ENCODE results near the gene MIOX. TPM values are rescaled to one million over a fixed set of nuclear protein-coding genes. Genes with fewer than 3 reads are reported as not detected.

Gene MIOX
- total RNA-seq, 1 donor from 2014 or later: 0.99 TPM

GRCh38 chr22:50476868-50477267, 9.8 kb upstream of the MIOX start:
- H3K36me3 Mint-ChIP-seq (ENCODE audit: low read depth): no peaks in the 10 kb centered on the region
- DNase-seq (ENCODE audit: low spot score): no peak
- no peak for TF ChIP-seq CTCF (IDR thresholded peaks at IDR 0.05)
- H3K27me3 Mint-ChIP-seq (ENCODE audit: low read depth): no peaks in the 10 kb centered on the region
- H3K4me3 Mint-ChIP-seq (ENCODE audit: unreplicated experiment): no peak overlapping the region
- H3K27ac Mint-ChIP-seq (ENCODE audit: unreplicated experiment): no peak overlapping the region
- peaks cover 26% of the 10 kb centered on the region for H3K4me1 Mint-ChIP-seq (ENCODE audit: low read depth)
- H3K9me3 Mint-ChIP-seq (ENCODE audit: low read depth): no peaks in the 10 kb centered on the region

- Mint-ChIP-seq H3K36me3 (ENCODE audit: low read depth) (no peaks in the 10 kb centered on the region), H3K9me3 (ENCODE audit: low read depth) (no peaks in the 10 kb centered on the region), H3K4me1 (ENCODE audit: low read depth) (peaks cover 20% of the 10 kb centered on the region), H3K4me3 (ENCODE audit: unreplicated experiment) (no peak overlapping the region), H3K27me3 (ENCODE audit: low read depth) (no peaks in the 10 kb centered on the region), H3K27ac (ENCODE audit: unreplicated experiment) (no peak overlapping the region)
- no peak for DNase-seq (ENCODE audit: low spot score)
- TF ChIP-seq CTCF (IDR thresholded peaks at IDR 0.05): no peak
Measured at GRCh38 chr22:50477923-50478322, 8.7 kb upstream of the MIOX start.

DNA sequence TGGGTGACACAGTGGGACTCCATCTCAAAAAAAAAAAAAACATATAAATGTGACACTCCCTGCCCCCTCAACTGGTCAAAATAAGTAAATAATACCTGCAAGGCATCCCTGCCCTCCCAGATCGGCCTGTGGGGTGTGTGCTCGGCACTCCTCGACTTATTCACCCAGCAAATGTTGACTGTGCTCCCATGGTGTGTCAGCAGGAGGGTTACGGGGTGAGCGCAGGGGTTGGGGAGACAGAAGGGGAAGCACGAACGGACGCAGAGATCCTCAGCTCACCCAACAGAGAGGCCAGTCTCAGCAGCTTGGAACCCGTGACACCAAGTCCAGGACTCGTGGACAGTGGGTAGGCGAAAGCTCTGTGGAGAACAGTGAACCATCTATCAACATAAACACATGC, 6.9 kb upstream of the MIOX start:
- Mint-ChIP-seq H3K9me3 (ENCODE audit: low read depth) (no peaks in the 10 kb centered on the region), H3K36me3 (ENCODE audit: low read depth) (peaks cover 2% of the 10 kb centered on the region), H3K4me3 (ENCODE audit: unreplicated experiment) (no peak overlapping the region), H3K27ac (ENCODE audit: unreplicated experiment) (no peak overlapping the region), H3K27me3 (ENCODE audit: low read depth) (no peaks in the 10 kb centered on the region), H3K4me1 (ENCODE audit: low read depth) (peaks cover 16% of the 10 kb centered on the region)
- no peak for DNase-seq (ENCODE audit: low spot score)
- TF ChIP-seq CTCF (IDR thresholded peaks at IDR 0.05): no peak

- H3K9me3 Mint-ChIP-seq (ENCODE audit: low read depth): no peaks in the 10 kb centered on the region
- H3K27me3 Mint-ChIP-seq (ENCODE audit: low read depth): no peaks in the 10 kb centered on the region
- DNase-seq (ENCODE audit: low spot score): no peak
- H3K27ac Mint-ChIP-seq (ENCODE audit: unreplicated experiment): no peak overlapping the region
- peaks cover 20% of the 10 kb centered on the region for H3K4me1 Mint-ChIP-seq (ENCODE audit: low read depth)
- peak overlapping the region; percentile 67 for H3K4me3 Mint-ChIP-seq (ENCODE audit: unreplicated experiment)
- peaks cover 2% of the 10 kb centered on the region for H3K36me3 Mint-ChIP-seq (ENCODE audit: low read depth)
- no peak for TF ChIP-seq CTCF (IDR thresholded peaks at IDR 0.05)
Measured at GRCh38 chr22:50481045-50481439, 5.6 kb upstream of the MIOX start.

DNA sequence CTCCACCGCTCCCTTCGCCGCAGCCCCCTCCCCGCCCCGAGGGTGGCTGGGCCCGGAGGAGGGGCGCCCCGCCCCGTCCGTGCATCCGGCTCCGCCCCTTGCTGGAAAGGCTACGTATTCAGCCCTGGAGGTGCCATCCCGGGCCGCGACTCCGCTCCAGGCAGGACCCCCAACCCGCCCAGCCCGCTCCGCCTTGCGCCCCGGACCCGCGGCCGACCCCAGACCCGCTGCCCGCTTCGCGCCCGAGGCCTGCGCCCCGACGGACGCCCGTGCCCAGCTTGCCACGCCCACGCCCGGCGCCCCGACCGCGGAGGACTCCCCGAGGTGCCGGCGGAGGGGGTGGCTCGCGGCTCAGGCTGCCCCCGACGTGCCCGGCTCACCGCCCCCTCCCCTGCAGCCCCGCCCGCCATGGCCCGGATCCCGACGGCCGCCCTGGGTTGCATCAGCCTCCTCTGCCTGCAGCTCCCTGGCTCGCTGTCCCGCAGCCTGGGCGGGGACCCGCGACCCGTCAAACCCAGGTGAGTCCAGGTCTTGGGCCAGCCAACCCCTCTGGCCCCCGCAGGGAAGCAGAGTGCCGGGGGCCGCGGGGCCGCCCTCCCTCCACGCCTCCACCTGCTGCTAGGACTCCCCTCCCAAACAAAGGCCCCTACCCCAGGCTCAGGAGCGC, 5.1 kb upstream of the MIOX start, which contains the start of gene ADM2:
TSS of gene ADM2 (plus strand) at position 104 of the 667 bp plus-strand sequence. CDS start at position 409, 305 bp downstream.
- Mint-ChIP-seq H3K27ac (ENCODE audit: unreplicated experiment) (peak within 1 kb of the TSS; percentile 49), H3K27me3 (ENCODE audit: low read depth) (no peaks in the 10 kb centered on the region), H3K4me3 (ENCODE audit: unreplicated experiment) (peak within 1 kb of the TSS; percentile 77), H3K9me3 (ENCODE audit: low read depth) (no peaks in the 10 kb centered on the region), H3K4me1 (ENCODE audit: low read depth) (peaks cover 25% of the 10 kb centered on the region), H3K36me3 (ENCODE audit: low read depth) (peaks cover 2% of the 10 kb centered on the region)
- no peak for TF ChIP-seq CTCF (IDR thresholded peaks at IDR 0.05)
- no peak for DNase-seq (ENCODE audit: low spot score)
